Brain microvascular endothelial cell (primary cell): ENCODE results near the gene COL2A1.
A peak's percentile ranks its signal among the peaks of the same experiment; 100 is the strongest.

Source experiments
- DNase-seq: peaks from one replicate; pipeline ENCODE4 v3.0.0-alpha.2; 2020
- H3K27ac ChIP-seq: fragments of 250-450 bp; sonication (Bioruptor Pico); 2 replicates; pipeline ENCODE4 v1.5.1; 2020; ENCODE audit warnings: mild to moderate bottlenecking, moderate library complexity
- H3K27me3 ChIP-seq: fragments of 250-450 bp; sonication (Bioruptor Pico); replicated peaks from 2 replicates; pipeline ENCODE4 v1.5.1; 2020; ENCODE audit warnings: mild to moderate bottlenecking
- H3K36me3 ChIP-seq: fragments of 250-450 bp; sonication (Bioruptor Pico); replicated peaks from 2 replicates; pipeline ENCODE4 v1.5.1; 2020; ENCODE audit warnings: mild to moderate bottlenecking
- H3K4me3 ChIP-seq: 2 replicates; pipeline ENCODE4 v1.5.1; 2011; ENCODE audit warnings: low read depth, mild to moderate bottlenecking, control low read depth, low read length, moderate library complexity
- CTCF ChIP-seq: IDR thresholded peaks from 2 replicates; pipeline ENCODE4 v1.5.1; 2011; ENCODE audit warnings: low read depth, mild to moderate bottlenecking, moderate library complexity, low read length, control low read depth, inconsistent platforms; ENCODE audit errors: missing control alignments
- in situ Hi-C: cut with HindIII; loops from 2 replicates; pipeline ENCODE4 v1.10.0; 2017; ENCODE audit warnings: low sequenced_read_pairs, low pct_ligation_motif_present

COL2A1 gene

GRCh38 chr12:47946413-47947323 lies 57.6 kb downstream of the COL2A1 start:
- no peak overlapping the region for H3K4me3 ChIP-seq
- in situ Hi-C loops, result no loop called here
- H3K27me3 ChIP-seq, result no peaks in the 10 kb centered on the region
- no peak overlapping the region for H3K27ac ChIP-seq
- no peak for TF ChIP-seq CTCF
- DNase-seq, result peak; percentile 7
- no peaks in the 10 kb centered on the region for H3K36me3 ChIP-seq

GRCh38 chr12:47945341-47945728 lies 58.9 kb downstream of the COL2A1 start:
- H3K27ac ChIP-seq, result no peak overlapping the region
- DNase-seq, result no peak
- in situ Hi-C loops, result no loop called here
- peaks cover 2% of the 10 kb centered on the region for H3K27me3 ChIP-seq
- no peaks in the 10 kb centered on the region for H3K36me3 ChIP-seq
- no peak overlapping the region for H3K4me3 ChIP-seq
- no peak for TF ChIP-seq CTCF

GRCh38 chr12:47944685-47945340 lies 59.5 kb downstream of the COL2A1 start:
- no peak for DNase-seq
- in situ Hi-C loops, result no loop called here
- Histone ChIP-seq H3K36me3 (no peaks in the 10 kb centered on the region), H3K27me3 (peaks cover 2% of the 10 kb centered on the region), H3K27ac (no peak overlapping the region), H3K4me3 (no peak overlapping the region)
- TF ChIP-seq CTCF, result no peak

GRCh38 chr12:47943623-47944340 lies 60.5 kb downstream of the COL2A1 start:
- Histone ChIP-seq H3K27me3 (peaks cover 2% of the 10 kb centered on the region), H3K36me3 (no peaks in the 10 kb centered on the region), H3K27ac (no peak overlapping the region), H3K4me3 (no peak overlapping the region)
- DNase-seq, result no peak
- TF ChIP-seq CTCF, result no peak
- in situ Hi-C loops, result no loop called here

- no peak for TF ChIP-seq CTCF
- H3K27ac ChIP-seq, result no peak overlapping the region
- no peaks in the 10 kb centered on the region for H3K36me3 ChIP-seq
- no peak overlapping the region for H3K4me3 ChIP-seq
- peaks cover 2% of the 10 kb centered on the region for H3K27me3 ChIP-seq
- DNase-seq, result no peak
- in situ Hi-C loops, result no loop called here
Observed at GRCh38 chr12:47942614-47943225, 61.6 kb downstream of the COL2A1 start.
